Natural killer cell treated with Interleukin-12 subunit alpha and Interleukin-12 subunit beta and Interleukin-15 and Interleukin-18, amount 100 ng/mL, for 72 hours (primary cell): ENCODE measurements around the gene IPO8. TPM values are rescaled to one million over a fixed set of nuclear protein-coding genes. Genes with fewer than 3 reads are reported as not detected.
A peak's percentile ranks its signal among the peaks of the same experiment; 100 is the strongest.
"Not testable (repeated sequence)": the region's sequence is repeated elsewhere in the genome, so short reads cannot be mapped to it uniquely, and the experiment has no call there.

Experiments
- ATAC-seq, 2 donors: fragments of 150-1000 bp; cut with Tn5 transposase in 1 of 2; sonication (Bioruptor Pico), chemical (Tn5 transposase) in 1 of 2; 2 replicates each; pipeline ENCODE4 v1.10.0; 2021
- DNase-seq: peaks from one replicate; pipeline ENCODE4 v3.0.0; 2022; ENCODE audit warnings: low spot score
- H3K27ac Mint-ChIP-seq, 2 donors: 1 replicate in 1 of 2; 2 replicates in 1 of 2; pipeline ENCODE4 v1.8.0; 2022; ENCODE audit warnings: mixed read lengths in 2 of 2, mild to moderate bottlenecking in 1 of 2, moderate library complexity in 1 of 2
- H3K27me3 Mint-ChIP-seq, 2 donors: 1 replicate in 1 of 2; 2 replicates in 1 of 2; pipeline ENCODE4 v1.8.0; 2022; ENCODE audit warnings: mixed read lengths in 2 of 2
- H3K36me3 Mint-ChIP-seq: one replicate; pipeline ENCODE4 v1.8.0; 2022; ENCODE audit warnings: mixed read lengths
- H3K4me1 Mint-ChIP-seq, 2 donors: 1 replicate in 1 of 2; 2 replicates in 1 of 2; pipeline ENCODE4 v1.8.0; 2022; ENCODE audit warnings: low read depth in 2 of 2, mixed read lengths in 2 of 2, mild to moderate bottlenecking in 1 of 2
- H3K4me3 Mint-ChIP-seq: one replicate; pipeline ENCODE4 v1.8.0; 2022; ENCODE audit warnings: mixed read lengths
- H3K9me3 Mint-ChIP-seq: 2 replicates; pipeline ENCODE4 v1.8.0; 2022; ENCODE audit warnings: mixed read lengths
- total RNA-seq, 2 donors: library from RNA; stranded (reverse); gene quantifications; one replicate each; pipeline ENCODE4 v1.2.3, GENCODE V29; 2022

IPO8 gene
- total RNA-seq, 2 donors from 2014 or later, result 40.0 to 49.1 TPM

DNA sequence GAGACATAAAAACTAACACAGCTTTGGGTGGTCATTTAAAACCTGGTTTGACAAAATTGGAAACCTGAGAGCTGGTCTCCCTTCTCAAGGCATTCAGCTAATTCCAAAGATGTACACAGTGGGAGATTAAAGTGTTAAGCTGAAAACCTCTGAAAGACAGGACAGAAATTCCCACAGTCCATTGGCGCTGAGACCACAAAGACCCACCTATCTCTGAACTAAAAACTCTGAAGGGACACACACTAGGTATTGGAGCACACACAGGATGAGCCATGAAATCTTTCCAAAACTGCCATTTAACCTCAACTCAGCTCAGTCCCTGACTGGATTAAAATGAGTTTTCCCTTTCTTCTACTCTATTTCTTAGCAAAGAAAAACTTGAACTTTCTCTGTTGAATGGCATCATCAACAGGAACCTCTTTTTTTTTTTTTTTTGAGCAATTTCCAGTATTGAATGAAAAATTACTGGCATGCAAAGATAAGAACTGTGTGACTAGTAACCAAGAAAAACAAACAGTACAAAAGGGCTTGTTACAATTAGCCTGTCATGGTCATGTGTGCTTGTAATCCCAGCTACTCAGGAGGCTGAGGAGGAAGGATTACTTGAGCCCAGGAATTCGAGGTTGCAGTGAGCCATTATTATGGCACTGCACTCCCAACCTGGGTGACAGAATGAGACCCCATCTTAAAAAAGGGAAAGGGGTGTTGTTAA lies 82.4 kb downstream of the IPO8 start:
- Mint-ChIP-seq H3K4me3 (no peak overlapping the region), H3K27me3 (peaks cover 7 to 26% of the 10 kb centered on the region in 2 donors), H3K36me3 (peaks cover 10% of the 10 kb centered on the region), H3K4me1 (no peaks in the 10 kb centered on the region), H3K9me3 (peaks cover 9% of the 10 kb centered on the region), H3K27ac (no peak overlapping the region)
- ATAC-seq (no peak), DNase-seq (no peak)

DNA sequence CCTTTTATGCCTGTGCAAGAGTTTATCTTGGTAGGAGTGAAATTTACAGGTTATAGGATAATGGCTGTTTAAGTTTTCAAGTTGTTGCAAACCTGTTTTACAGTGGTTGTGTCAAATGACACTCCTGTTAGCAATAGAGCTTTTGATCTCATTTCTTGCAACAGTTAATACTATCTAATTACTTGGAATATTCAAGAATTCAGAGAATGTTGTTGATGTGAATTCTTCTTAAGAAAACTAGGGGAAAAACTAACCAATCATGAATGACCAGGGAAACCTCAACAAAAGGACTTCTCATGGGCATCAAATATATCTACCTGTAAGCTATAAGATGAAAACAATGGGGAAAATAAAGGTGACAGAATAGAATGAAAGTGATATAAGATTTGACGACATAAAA lies 85.0 kb downstream of the IPO8 start:
- ATAC-seq, result no peak
- Mint-ChIP-seq H3K36me3 (peaks cover 10% of the 10 kb centered on the region), H3K9me3 (peaks cover 9% of the 10 kb centered on the region), H3K4me1 (no peaks in the 10 kb centered on the region), H3K4me3 (no peak overlapping the region), H3K27ac (no peak overlapping the region), H3K27me3 (peaks cover 7 to 26% of the 10 kb centered on the region in 2 donors)
- DNase-seq, result no peak

DNA sequence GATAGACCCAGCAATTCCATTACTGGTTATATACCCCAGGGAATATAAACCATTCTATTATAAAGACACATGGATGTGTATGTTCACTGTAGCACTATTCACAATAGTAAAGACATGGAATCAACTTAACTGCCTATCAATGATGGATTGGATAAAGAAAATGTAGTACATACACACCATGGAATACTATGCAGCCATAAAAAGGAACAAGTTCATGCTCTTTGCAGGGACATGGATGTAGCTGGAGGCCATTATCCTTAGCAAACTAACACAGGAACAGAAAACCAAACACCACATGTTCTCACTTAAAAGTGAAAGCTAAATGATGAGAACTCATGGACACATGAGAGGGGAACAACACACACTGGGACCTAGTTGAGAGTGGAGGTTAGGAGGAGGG lies 85.8 kb downstream of the IPO8 start:
- not testable (repeated sequence) for ATAC-seq, H3K4me3 Mint-ChIP-seq, H3K36me3 Mint-ChIP-seq, DNase-seq, H3K4me1 Mint-ChIP-seq, H3K27ac Mint-ChIP-seq
- peaks cover 13 to 26% of the 10 kb centered on the region in 2 donors for H3K27me3 Mint-ChIP-seq
- peaks cover 16% of the 10 kb centered on the region for H3K9me3 Mint-ChIP-seq

DNA sequence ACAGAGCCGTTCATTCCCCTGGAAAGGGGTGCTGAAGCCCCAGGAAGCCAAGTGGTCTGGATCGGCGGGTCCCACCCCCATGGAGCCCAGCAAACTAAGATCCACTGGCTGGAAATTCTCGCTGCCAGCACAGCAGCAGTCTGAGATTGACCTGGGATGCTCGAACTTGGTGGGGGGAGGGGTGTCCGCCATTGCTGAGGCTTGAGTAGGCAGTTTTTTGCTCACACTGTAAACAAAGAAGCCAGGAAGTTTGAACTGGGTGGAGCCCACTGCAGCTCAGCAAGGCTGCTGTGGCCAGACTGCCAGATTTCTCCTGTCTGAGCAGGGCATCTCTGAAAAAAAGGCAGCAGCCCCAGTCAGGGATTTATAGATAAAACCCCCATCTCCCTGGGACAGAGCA lies 91.4 kb downstream of the IPO8 start:
- H3K4me1 Mint-ChIP-seq, H3K27ac Mint-ChIP-seq, H3K27me3 Mint-ChIP-seq, H3K4me3 Mint-ChIP-seq, DNase-seq, ATAC-seq: not testable (repeated sequence)
- Mint-ChIP-seq H3K9me3 (peaks cover 26% of the 10 kb centered on the region), H3K36me3 (peaks cover 25% of the 10 kb centered on the region)

DNA sequence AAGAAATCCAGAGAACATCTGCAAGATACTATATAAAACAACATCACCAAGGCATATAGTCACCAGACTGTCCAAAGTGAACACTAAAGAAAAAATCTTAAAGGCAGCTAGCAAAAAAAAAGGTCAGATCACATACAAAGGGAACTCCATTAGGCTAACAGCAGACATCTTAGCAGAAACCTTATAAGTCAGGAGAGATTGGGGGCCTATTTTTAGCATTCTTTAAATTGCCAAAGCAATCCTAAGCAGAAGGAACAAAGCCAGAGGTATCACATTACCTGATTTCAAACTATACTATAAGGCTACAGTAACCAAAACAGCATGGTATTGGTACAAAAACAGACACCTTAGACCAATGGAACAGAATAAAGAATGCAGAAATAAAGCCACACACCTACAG lies 92.5 kb downstream of the IPO8 start:
- Mint-ChIP-seq H3K4me3 (no peak overlapping the region), H3K9me3 (peaks cover 22% of the 10 kb centered on the region), H3K27ac (no peak overlapping the region), H3K36me3 (peaks cover 20% of the 10 kb centered on the region), H3K27me3 (peaks cover 0 to 6% of the 10 kb centered on the region in 2 donors), H3K4me1 (no peaks in the 10 kb centered on the region)
- DNase-seq (no peak), ATAC-seq (no peak)

DNA sequence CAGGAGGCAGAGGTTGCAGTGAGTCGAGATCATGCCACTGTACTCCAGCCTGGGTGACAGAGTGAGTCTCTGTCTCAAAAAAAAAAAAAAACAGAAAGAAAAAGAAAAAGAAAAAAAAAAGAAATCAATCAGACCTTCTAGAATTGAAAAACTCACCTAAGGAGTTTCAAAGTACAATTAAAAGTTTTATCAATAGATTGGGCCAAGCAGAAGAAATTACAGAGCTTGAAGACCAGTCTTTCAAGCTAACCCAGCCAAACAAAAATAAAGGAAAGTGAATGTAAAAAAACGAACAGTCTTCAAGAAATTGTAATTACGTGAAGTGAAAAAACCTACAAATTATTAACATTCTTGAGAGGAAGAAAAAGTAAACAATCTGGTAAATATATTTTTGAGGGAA lies 93.0 kb downstream of the IPO8 start:
- DNase-seq (no peak), ATAC-seq (no peak)
- peaks cover 0 to 6% of the 10 kb centered on the region in 2 donors for H3K27me3 Mint-ChIP-seq
- H3K4me1 Mint-ChIP-seq, result no peaks in the 10 kb centered on the region
- H3K36me3 Mint-ChIP-seq, result peaks cover 20% of the 10 kb centered on the region
- H3K4me3 Mint-ChIP-seq, result no peak overlapping the region
- no peak overlapping the region for H3K27ac Mint-ChIP-seq
- H3K9me3 Mint-ChIP-seq, result peaks cover 22% of the 10 kb centered on the region

DNA sequence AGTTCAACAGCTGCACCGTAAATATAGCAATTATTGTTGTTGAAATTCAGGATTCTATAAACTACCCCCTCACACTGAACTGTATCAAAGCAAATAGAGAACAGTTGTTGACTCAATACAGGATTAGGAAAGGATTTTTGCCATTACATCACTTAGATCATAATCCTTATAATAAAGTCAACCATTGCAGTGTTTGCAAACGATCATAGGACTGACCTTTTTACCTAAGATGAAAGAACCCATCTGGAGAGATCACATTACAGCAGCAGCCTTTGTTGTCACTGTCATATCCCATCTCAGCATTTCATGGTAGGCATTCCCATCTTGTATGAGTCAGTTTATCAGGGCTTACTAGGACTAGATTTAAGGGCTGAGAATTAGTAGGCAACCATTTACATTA lies 96.1 kb downstream of the IPO8 start:
- no peak for ATAC-seq
- H3K27ac Mint-ChIP-seq, result no peak overlapping the region
- DNase-seq, result no peak
- no peaks in the 10 kb centered on the region for H3K27me3 Mint-ChIP-seq
- no peak overlapping the region for H3K4me3 Mint-ChIP-seq
- H3K4me1 Mint-ChIP-seq, result no peaks in the 10 kb centered on the region
- peaks cover 20% of the 10 kb centered on the region for H3K36me3 Mint-ChIP-seq
- H3K9me3 Mint-ChIP-seq, result peaks cover 16% of the 10 kb centered on the region

DNA sequence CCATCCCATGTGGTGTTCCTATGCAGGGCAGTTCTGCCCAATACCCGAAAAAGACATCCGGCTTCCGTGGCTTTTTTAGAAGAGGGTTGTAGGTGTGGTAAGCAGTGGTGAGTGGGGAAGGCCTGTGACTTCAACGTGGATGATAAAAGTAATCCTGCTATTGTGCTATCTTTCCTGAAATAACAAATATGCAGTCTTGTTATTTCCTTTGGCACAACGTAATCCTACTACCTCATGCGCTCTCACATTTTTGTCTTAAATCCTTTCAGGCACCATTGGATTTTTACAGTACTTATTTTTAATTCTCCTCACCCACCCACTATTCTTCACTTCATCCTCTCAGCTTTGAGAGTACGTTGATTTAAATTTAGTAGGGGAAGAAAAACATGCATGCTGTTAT lies 96.8 kb downstream of the IPO8 start:
- ATAC-seq, result no peak
- Mint-ChIP-seq H3K27ac (no peak overlapping the region), H3K27me3 (no peaks in the 10 kb centered on the region), H3K4me1 (no peaks in the 10 kb centered on the region), H3K4me3 (no peak overlapping the region), H3K36me3 (peaks cover 20% of the 10 kb centered on the region), H3K9me3 (peaks cover 16% of the 10 kb centered on the region)
- DNase-seq, result no peak

DNA sequence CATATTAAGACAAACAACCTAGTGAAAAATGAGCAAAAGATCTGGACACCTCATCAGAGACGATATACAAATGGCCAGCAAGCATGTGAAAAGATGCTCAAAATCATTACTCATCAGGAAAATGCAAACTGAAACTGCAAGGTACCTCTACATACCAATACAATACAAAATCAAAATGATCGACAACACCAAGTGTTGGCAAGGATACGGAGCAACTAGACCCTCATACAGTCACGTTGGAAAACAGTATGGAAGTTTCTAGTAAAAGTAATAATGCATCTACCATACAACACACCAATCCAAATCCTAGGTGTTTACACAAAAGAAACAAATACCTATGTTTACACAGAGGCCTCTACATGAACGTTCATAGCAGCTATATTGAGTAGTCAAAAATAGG lies 99.9 kb downstream of the IPO8 start:
- Mint-ChIP-seq H3K27me3 (no peaks in the 10 kb centered on the region), H3K36me3 (peaks cover 7% of the 10 kb centered on the region), H3K27ac (no peak overlapping the region), H3K4me3 (no peak overlapping the region), H3K9me3 (peaks cover 7% of the 10 kb centered on the region), H3K4me1 (no peaks in the 10 kb centered on the region)
- DNase-seq (no peak), ATAC-seq (no peak)

DNA sequence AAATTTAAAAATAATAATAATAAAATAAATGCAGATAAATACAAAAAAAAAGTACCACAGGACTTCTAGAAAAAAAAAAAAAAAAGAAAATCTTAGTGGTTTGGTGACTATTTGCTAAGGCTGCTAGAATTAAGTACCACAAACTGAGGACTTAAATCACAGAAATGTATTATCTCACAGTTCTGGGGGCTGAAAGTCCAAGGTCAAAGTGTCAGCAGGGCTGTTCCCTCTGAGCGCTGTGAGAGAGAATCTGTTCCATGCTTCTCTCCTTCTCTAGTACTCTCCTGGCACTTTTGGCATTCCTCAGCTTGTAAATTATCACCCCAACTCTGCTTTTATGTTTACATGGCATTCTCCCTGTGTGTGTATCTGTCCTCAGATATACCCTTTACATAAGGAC lies 101.2 kb downstream of the IPO8 start:
- H3K36me3 Mint-ChIP-seq, result peaks cover 7% of the 10 kb centered on the region
- H3K4me3 Mint-ChIP-seq, result no peak overlapping the region
- no peaks in the 10 kb centered on the region for H3K4me1 Mint-ChIP-seq
- no peaks in the 10 kb centered on the region for H3K27me3 Mint-ChIP-seq
- DNase-seq (no peak), ATAC-seq (no peak)
- peaks cover 8% of the 10 kb centered on the region for H3K9me3 Mint-ChIP-seq
- H3K27ac Mint-ChIP-seq, result no peak overlapping the region

DNA sequence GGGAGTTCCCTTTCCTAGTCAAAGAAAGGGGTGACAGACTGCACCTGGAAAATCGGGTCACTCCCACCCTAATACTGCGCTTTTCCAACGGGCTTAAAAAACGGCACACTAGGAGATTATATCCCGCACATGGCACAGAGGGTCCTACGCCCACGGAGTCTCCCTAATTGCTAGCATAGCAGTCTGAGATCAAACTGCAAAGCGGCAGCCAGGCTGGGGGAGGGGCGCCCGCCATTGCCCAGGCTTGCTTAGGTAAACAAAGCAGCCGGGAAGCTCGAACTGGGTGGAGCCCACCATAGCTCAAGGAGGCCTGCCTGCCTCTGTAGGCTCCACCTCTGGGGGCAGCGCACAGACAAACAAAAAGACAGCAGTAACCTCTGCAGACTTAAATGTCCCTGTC lies 107.1 kb downstream of the IPO8 start:
- not testable (repeated sequence) for H3K27ac Mint-ChIP-seq

DNA sequence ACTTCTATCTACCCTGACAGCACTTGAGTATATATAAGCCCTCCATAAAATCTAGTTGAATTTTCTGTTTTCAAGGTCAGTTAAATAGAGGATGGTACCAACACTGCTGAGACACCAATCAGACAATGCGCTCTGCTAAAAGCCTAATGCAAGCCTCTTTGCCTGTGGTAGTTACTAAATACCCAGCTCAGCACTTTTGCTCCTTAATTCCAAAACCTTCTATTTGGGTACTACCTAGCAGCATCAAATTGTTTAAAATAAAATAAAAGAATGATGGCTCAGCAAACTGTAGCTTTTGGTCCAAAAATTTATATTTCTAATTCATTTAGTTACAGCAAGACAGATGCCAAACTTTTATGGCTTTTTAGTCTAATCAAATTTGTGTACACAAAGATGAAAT lies 107.9 kb downstream of the IPO8 start:
- no peaks in the 10 kb centered on the region for H3K27me3 Mint-ChIP-seq
- no peak for DNase-seq
- H3K9me3 Mint-ChIP-seq, result peaks cover 8% of the 10 kb centered on the region
- no peaks in the 10 kb centered on the region for H3K4me1 Mint-ChIP-seq
- H3K36me3 Mint-ChIP-seq, result peaks cover 7% of the 10 kb centered on the region
- ATAC-seq, result no peak
- H3K27ac Mint-ChIP-seq, result no peak overlapping the region
- H3K4me3 Mint-ChIP-seq, result no peak overlapping the region

More for the DNA sequence above, 107.1 kb downstream of the IPO8 start:
- ATAC-seq, H3K27me3 Mint-ChIP-seq, DNase-seq, H3K4me1 Mint-ChIP-seq, H3K4me3 Mint-ChIP-seq, H3K36me3 Mint-ChIP-seq, H3K9me3 Mint-ChIP-seq: not testable (repeated sequence)

DNA sequence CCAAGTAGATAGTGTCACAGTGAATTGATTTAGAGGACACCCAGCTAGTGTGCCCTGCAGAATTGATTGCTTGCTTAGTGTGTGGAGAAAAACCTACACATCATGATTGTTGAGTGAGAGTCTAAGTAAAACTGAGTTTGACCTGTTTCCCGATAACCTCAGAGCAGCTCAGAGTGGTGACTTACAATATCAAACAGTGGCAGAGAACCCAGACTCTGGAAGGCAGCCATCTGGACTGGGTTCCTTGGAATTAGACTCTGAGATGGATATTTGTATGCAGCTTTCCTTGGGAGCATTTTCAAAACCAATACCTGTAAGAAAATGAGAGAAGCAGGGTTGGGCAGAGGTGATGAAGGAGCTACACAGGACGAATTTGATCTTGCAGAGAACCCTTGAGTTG lies 109.8 kb downstream of the IPO8 start:
- Mint-ChIP-seq H3K27ac (no peak overlapping the region), H3K9me3 (peaks cover 2% of the 10 kb centered on the region), H3K36me3 (no peaks in the 10 kb centered on the region), H3K4me3 (no peak overlapping the region), H3K27me3 (no peaks in the 10 kb centered on the region), H3K4me1 (no peaks in the 10 kb centered on the region)
- DNase-seq (no peak), ATAC-seq (peak in 1 of 2 donors; percentile 43)

DNA sequence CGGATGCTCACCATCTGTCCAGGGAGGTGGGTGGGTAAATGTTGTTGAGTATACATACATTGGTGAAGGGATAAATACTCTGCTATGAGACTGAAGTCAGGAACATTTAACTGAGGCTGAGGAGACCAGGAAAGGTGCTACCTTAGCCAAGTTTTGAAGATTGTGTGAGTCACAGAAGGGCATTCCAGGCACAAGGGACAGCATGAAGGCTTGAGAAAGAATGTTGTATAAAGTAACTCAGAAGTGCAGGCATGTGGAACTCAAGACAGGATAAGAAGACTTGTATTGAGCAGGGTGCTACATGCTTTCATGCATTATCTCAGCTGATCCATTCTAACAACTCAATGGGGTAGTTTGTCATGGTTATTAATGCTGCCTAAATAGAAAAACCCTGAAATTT lies 112.7 kb downstream of the IPO8 start:
- no peak overlapping the region for H3K4me3 Mint-ChIP-seq
- DNase-seq (no peak), ATAC-seq (no peak)
- H3K27ac Mint-ChIP-seq, result no peak overlapping the region
- no peaks in the 10 kb centered on the region for H3K4me1 Mint-ChIP-seq
- H3K27me3 Mint-ChIP-seq, result no peaks in the 10 kb centered on the region
- no peaks in the 10 kb centered on the region for H3K9me3 Mint-ChIP-seq
- no peaks in the 10 kb centered on the region for H3K36me3 Mint-ChIP-seq

DNA sequence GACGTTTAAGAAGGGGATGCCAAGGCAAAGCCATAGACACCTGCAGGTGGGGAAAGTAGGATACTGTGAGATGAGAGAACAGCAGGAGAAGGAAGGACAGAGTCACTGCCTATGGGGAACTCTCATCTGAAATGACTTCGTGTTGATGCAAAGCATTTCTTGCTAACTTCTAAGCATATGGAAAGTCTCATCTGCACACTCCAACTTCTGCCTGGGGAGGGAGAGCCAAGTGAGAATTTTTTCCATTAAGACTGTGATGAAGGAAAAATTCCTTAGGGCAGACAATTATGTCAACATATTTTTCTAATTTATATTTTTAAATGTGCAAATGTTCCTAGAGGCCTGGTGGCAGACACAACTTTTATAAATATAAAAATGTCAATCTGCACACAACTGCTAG lies 115.3 kb downstream of the IPO8 start:
- no peak overlapping the region for H3K4me3 Mint-ChIP-seq
- ATAC-seq (no peak), DNase-seq (no peak)
- H3K9me3 Mint-ChIP-seq, result no peaks in the 10 kb centered on the region
- no peaks in the 10 kb centered on the region for H3K4me1 Mint-ChIP-seq
- no peak overlapping the region for H3K27ac Mint-ChIP-seq
- no peaks in the 10 kb centered on the region for H3K27me3 Mint-ChIP-seq
- H3K36me3 Mint-ChIP-seq, result no peaks in the 10 kb centered on the region
